Esophagus squamous epithelium (tissue), 5 donors: ENCODE results near the gene LRRC25. TPM values are rescaled to one million over a fixed set of nuclear protein-coding genes. Genes with fewer than 3 reads are reported as not detected.

Experiments
- DNase-seq: peaks from one replicate; lab custom pipeline; 2025; lab: John Stamatoyannopoulos, UW
- H3K27ac ChIP-seq, 4 donors: fragments of 200-600 bp; sonication (generic); one replicate each; pipeline ENCODE4 v1.5.1; 2016 to 2019; ENCODE audit warnings: mild to moderate bottlenecking in 1 of 4
- H3K27me3 ChIP-seq, 4 donors: fragments of 200-600 bp; sonication (generic); 1 replicate in 3 of 4; 2 replicates in 1 of 4; pipeline versions ENCODE4 v1.5.1 to v1.6.0; 2017 to 2021; ENCODE audit warnings: antibody characterized with exemption in 1 of 4
- H3K36me3 ChIP-seq, 3 donors: fragments of 200-600 bp; sonication (generic); one replicate each; pipeline ENCODE4 v1.5.1; 2016 to 2019
- H3K4me1 ChIP-seq, 3 donors: fragments of 200-600 bp; sonication (generic); one replicate each; pipeline ENCODE4 v1.5.1; 2017 to 2019
- H3K4me3 ChIP-seq, 4 donors: fragments of 200-600 bp; sonication (generic); 1 replicate in 3 of 4; 2 replicates in 1 of 4; pipeline ENCODE4 v1.5.1; 2016 to 2019; ENCODE audit warnings: mild to moderate bottlenecking in 2 of 4, moderate library complexity in 1 of 4
- H3K9me3 ChIP-seq, 3 donors: fragments of 200-600 bp; sonication (generic); one replicate each; pipeline ENCODE4 v1.5.1; 2016 to 2019
- POLR2A ChIP-seq, 4 donors: fragments of 450-650 bp; IDR thresholded peaks; one replicate each; pipeline ENCODE4 v1.6.1; 2017; ENCODE audit warnings: antibody characterized with exemption in 4 of 4, mild to moderate bottlenecking in 4 of 4, moderate library complexity in 3 of 4
- WGBS, 2 donors: methylation state at CpG; one replicate each; pipeline ENCODE4 v1.1.5; 2018; 5-methylcytosine and 5-hydroxymethylcytosine counted together
- intact Hi-C: fragments of 100-400 bp; cut with DNase I; formaldehyde crosslinking; loops from one replicate; pipeline ENCODE4 v1.15.0; 2022
- total RNA-seq, 4 donors: library from RNA; depleted of rRNA; stranded (reverse); fragments of >200 nt; gene quantifications; one replicate each; pipeline ENCODE4 v1.1.0, GENCODE V29; 2016
- TF ChIP-seq, protein P1 (sequence below), 6 experiments: fragments of 450-650 bp in 4 of 6; fragments of 200-600 bp in 2 of 6; sonication (generic) in 2 of 6; IDR thresholded peaks; one replicate each; pipeline ENCODE4 v1.5.1; 2016 to 2019; ENCODE audit warnings: antibody characterized with exemption in 6 of 6, mild to moderate bottlenecking in 4 of 6, moderate library complexity in 4 of 6
- donor health status: DM: yes; HTN: yes; CAD: no.

Gene LRRC25
- total RNA-seq, 4 donors from 2014 or later, result 0.53 to 10.3 (median 1.9) TPM

- Histone ChIP-seq H3K27ac (peak overlapping the region; percentile 67 to 94 (median 92)), H3K4me3 (peak overlapping the region; percentile 55 to 90 (median 66)), H3K36me3 (no peaks in the 10 kb centered on the region), H3K27me3 (peaks cover 0 to 31% (median 0%) of the 10 kb centered on the region in 4 donors), H3K9me3 (no peaks in the 10 kb centered on the region), H3K4me1 (peaks cover 54 to 95% (median 66%) of the 10 kb centered on the region in 3 donors)
- 0% methylated on average over 1 to 4 of the region's 97 CpGs for WGBS, 2 donors
- DNase-seq, result no peak
- intact Hi-C loops, result no loop called here
- TF ChIP-seq POLR2A (IDR thresholded peaks at IDR 0.05), result no peak
- TF ChIP-seq, protein P1, sequence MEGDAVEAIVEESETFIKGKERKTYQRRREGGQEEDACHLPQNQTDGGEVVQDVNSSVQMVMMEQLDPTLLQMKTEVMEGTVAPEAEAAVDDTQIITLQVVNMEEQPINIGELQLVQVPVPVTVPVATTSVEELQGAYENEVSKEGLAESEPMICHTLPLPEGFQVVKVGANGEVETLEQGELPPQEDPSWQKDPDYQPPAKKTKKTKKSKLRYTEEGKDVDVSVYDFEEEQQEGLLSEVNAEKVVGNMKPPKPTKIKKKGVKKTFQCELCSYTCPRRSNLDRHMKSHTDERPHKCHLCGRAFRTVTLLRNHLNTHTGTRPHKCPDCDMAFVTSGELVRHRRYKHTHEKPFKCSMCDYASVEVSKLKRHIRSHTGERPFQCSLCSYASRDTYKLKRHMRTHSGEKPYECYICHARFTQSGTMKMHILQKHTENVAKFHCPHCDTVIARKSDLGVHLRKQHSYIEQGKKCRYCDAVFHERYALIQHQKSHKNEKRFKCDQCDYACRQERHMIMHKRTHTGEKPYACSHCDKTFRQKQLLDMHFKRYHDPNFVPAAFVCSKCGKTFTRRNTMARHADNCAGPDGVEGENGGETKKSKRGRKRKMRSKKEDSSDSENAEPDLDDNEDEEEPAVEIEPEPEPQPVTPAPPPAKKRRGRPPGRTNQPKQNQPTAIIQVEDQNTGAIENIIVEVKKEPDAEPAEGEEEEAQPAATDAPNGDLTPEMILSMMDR (IDR thresholded peaks at IDR 0.05), result peak in 1 of 6 experiments; percentile 1
Observed at GRCh38 chr19:18419699-18420460, 22.5 kb upstream of the LRRC25 start.

- Histone ChIP-seq H3K27ac (peak within 1 kb of the TSS; percentile 67 to 94 (median 92)), H3K27me3 (peaks cover 0 to 31% (median 0%) of the 10 kb centered on the region in 4 donors), H3K9me3 (no peaks in the 10 kb centered on the region), H3K4me1 (peaks cover 60 to 95% (median 71%) of the 10 kb centered on the region in 3 donors), H3K36me3 (no peaks in the 10 kb centered on the region), H3K4me3 (peak within 1 kb of the TSS; percentile 55 to 90 (median 66))
- TF ChIP-seq POLR2A (IDR thresholded peaks at IDR 0.05), result peak in 1 of 4 donors; percentile 52
- TF ChIP-seq, protein P1 (IDR thresholded peaks at IDR 0.05), result peak in 4 of 6 experiments; percentile 33 to 60 (median 47)
- intact Hi-C loops, result no loop called here
- WGBS, 2 donors, result no CpG with 5 or more reads among the region's 80 CpGs
- no peak for DNase-seq
Observed at GRCh38 chr19:18419195-18419698, 21.8 kb upstream of the LRRC25 start, which contains the start of gene SSBP4. Gene SSBP4 (plus strand): TSS chr19:18419398. CDS start chr19:18419649, 251 bp downstream.

GRCh38 chr19:18418483-18419194, 21.2 kb upstream of the LRRC25 start:
- H3K4me1 ChIP-seq, result peaks cover 63 to 93% (median 66%) of the 10 kb centered on the region in 3 donors
- TF ChIP-seq, protein P1 (IDR thresholded peaks at IDR 0.05), result no peak
- TF ChIP-seq POLR2A (IDR thresholded peaks at IDR 0.05), result no peak
- H3K27ac ChIP-seq, result peak overlapping the region; percentile 67 to 94 (median 92)
- no peaks in the 10 kb centered on the region for H3K36me3 ChIP-seq
- intact Hi-C loops, result no loop called here
- peaks cover 0 to 31% (median 0%) of the 10 kb centered on the region in 4 donors for H3K27me3 ChIP-seq
- DNase-seq, result no peak
- no peaks in the 10 kb centered on the region for H3K9me3 ChIP-seq
- WGBS, 2 donors, result 3 to 20% methylated on average over 8 to 24 of the region's 39 CpGs
- H3K4me3 ChIP-seq, result peak overlapping the region; percentile 55 to 90 (median 66)

GRCh38 chr19:18418029-18418482, 20.6 kb upstream of the LRRC25 start:
- Histone ChIP-seq H3K4me1 (peaks cover 62 to 87% (median 63%) of the 10 kb centered on the region in 3 donors), H3K4me3 (peak overlapping the region in 3 of 4 donors; percentile 38 to 90 (median 74)), H3K9me3 (no peaks in the 10 kb centered on the region), H3K27me3 (peaks cover 0 to 31% (median 0%) of the 10 kb centered on the region in 4 donors), H3K27ac (peak overlapping the region; percentile 67 to 94 (median 92)), H3K36me3 (no peaks in the 10 kb centered on the region)
- no peak for DNase-seq
- intact Hi-C loops, result no loop called here
- 0 to 7% methylated on average over 5 to 6 of the region's 30 CpGs for WGBS, 2 donors
- no peak for TF ChIP-seq POLR2A (IDR thresholded peaks at IDR 0.05)
- TF ChIP-seq, protein P1 (IDR thresholded peaks at IDR 0.05), result no peak
